HG03565 (cell line): Measurements from ENCODE around the gene FARP1.
"Not testable (repeated sequence)": the region's sequence is repeated elsewhere in the genome, so short reads cannot be mapped to it uniquely, and the experiment has no call there.

Experiments used
- ATAC-seq: cut with Tn5 transposase; IDR thresholded peaks from one replicate; pipeline ENCODE4 v1.9.1; 2021; ENCODE audit warnings: mild to moderate bottlenecking, moderate library complexity; ENCODE audit not compliant: unreplicated experiment

FARP1 gene

DNA sequence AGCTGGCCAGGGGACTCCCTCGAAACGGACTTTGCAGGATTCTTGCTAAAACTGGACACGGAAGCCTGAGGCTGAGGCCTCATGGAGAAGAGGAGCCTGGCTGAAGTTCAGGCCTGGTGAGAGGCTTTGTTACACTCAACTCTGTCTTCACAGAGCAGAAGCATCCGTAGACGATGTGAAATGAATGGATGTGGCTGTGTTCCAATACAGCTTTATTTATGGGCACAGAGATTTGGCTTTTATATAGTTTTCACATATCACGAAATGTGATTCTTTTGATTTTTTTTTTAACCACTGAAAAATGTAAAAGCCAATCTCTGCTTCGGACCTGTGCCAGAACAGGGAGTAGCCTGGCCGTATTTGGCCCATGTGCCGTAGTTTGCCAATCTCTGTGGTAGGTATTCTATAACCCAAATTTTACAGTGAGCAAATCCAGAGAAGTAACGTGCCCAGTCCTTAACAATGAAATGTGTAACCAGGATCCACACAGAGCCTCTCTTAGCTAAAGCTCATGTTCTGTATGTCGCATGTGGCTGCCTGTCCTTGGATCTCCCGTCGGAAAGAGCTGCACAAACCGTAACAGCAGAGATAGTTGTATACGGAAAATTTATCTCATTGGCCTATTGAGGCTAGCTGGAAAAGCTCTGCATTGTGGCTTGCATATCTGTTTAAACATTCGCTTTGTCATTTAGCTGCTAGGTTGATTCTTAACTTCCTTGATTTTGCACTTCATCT, 205.7 kb downstream of the FARP1 start:
- ATAC-seq, result no peak

DNA sequence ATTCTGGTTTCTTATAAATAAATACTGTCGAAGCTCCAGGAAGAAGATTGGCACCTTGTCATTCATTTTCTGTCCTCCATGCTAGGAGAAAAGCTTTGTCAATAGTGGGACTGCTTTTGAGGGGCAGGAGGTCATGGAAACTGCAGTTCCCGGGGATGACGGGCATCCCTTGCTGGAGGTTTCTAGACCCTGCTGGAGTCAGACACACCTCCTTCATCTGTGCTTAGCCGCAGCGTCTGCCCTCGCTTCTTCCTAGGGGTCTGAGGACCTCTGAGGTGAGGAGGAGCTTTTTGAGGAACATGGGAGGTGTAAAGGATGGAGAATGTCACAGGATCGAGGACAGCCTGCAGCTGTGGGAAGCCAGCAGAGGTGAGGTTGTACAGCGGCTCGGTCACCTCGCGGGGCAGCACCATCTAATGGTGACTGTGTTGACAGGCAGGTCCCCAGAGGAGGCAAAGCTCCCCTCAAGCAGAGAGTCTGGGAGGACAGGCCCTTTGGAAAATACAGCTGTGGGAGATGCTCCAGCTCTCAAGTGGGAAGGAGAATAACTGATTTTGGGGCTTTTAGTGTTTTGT, 206.9 kb downstream of the FARP1 start:
- ATAC-seq, result no peak

DNA sequence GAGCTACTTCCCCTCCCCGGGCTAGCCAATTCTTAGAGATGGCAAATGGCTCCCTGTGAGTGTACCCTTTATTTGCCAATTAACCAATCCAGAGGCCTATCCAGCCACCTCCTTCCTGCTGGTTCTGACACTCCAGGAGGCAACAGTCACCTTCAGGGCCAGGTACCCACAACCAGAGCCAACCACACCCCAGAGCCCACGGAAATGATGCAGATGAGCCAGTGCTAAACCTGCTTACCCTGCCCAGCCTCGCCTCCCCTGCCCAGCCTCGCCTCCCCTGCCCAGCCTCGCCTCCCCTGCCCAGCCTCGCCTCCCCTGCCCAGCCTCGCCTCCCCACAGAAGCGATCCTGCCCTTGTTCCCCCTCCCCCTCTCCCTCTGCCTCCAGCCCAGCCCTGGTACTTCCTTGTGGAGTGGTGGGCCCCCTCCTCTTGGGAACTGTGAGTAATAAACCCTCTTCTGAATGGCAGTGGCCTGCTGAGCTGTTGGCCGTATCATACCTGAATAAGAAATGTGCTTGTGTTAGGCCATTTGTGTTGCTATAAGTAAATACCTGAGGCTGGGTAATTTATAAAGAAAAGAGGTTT, 207.9 kb downstream of the FARP1 start:
- no peak for ATAC-seq

DNA sequence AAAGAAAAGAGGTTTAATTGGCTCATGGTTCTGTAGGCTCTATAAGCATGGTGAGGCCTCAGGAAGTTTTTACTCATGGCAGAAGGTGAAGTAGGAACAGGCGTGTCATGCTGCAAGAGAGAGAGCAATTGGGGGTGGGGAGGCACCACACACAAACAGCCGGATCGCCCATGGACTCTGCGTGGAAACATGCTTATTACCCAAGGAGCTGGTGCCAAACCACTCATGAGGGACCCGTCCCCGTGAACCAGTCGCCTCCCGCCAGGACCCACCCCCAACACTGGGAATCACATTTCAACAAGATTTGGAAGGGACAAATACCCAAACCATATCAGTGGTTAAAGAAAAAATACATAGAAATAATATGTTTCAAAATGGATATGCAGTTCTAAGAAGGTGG, 208.7 kb downstream of the FARP1 start:
- no peak for ATAC-seq

GRCh38 chr13:98352226-98352625, 209.3 kb downstream of the FARP1 start:
- ATAC-seq, result no peak

GRCh38 chr13:98353750-98354149, 210.9 kb downstream of the FARP1 start:
- ATAC-seq, result no peak

- ATAC-seq, result no peak
These were observed 216.0 kb downstream of the FARP1 start for GRCh38 chr13:98358937-98359336.

DNA sequence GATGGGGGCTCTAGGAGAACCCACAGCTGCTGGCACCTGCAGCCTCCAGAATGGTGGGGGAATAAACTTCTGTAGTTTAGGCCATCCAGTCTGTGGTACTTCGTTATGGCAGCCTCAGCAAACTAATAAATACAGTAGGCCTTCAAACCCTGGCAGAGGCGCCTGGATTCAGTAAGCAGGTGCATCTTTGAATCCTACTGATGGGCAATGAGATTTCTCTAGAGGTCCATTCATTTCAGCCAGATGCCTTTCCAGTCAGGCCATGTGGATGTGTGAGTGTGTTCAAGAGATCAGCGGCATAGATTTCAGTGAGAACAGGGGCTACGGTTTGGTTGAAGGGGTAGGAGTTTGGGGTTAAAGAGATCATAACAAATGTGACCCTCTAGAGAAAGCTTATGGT, 217.7 kb downstream of the FARP1 start:
- no peak for ATAC-seq

DNA sequence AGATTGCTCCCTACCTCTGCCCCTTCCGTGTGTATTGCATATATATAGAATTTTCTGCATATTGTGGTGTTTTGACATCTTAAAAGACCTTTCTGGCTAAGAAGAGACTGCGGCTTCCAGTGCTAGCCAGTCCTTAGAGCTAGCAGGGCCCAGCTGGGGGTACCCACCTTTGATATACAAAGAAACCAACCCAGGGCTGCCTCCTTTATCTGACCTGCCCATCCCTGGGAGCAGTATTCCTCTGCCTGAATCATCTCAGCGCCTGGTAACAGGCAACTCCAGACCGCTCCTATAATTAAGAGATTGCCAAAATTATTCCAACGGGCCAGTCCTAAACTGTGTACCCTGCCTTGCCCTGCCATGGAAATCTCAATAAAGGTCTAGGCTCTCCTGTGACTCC, 220.4 kb downstream of the FARP1 start:
- no peak for ATAC-seq

GRCh38 chr13:98364179-98364578, 221.3 kb downstream of the FARP1 start:
- no peak for ATAC-seq

- no peak for ATAC-seq
These were observed 221.8 kb downstream of the FARP1 start for GRCh38 chr13:98364647-98365046.

DNA sequence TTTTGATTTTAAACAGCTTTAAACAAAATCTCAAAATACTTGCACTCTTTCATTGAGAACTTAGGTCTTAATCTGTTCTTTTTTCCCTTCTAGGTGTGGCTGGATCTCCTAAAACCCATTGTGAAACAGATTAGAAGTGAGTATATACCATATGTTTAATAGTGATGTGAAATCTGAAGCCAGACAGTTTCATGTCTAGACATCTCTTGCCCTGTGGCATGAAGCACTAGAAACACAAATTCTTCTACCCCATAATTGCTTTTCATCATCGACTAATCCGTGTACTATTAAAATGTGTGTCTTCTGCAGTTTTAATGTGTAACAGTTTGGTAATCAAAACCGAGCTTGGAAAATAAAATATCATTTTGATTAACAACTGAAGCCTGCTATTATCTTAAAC, 222.4 kb downstream of the FARP1 start:
- no peak for ATAC-seq

- no peak for ATAC-seq
These were observed 223.1 kb downstream of the FARP1 start for GRCh38 chr13:98366010-98366409.

GRCh38 chr13:98366443-98366842, 223.5 kb downstream of the FARP1 start:
- no peak for ATAC-seq

DNA sequence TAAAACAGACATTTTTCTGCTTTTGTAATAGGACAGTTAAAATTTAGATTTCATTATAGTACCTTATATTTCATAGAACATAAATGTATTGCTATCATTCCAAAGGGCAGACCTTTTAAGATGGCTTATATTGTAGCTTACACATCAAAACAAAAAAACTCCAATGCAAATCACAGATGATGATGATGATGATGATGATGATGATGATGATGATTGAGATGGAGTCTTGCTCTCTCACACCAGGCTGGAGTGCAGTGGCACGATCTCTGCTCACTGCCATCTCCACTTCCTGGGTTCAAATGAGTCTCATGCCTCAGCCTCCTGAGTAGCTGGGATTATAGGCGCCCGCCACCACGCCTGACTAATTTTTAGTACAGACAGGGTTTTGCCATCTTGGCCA, 224.1 kb downstream of the FARP1 start:
- no peak for ATAC-seq

- no peak for ATAC-seq
These were observed 225.1 kb downstream of the FARP1 start for GRCh38 chr13:98368019-98368418.

DNA sequence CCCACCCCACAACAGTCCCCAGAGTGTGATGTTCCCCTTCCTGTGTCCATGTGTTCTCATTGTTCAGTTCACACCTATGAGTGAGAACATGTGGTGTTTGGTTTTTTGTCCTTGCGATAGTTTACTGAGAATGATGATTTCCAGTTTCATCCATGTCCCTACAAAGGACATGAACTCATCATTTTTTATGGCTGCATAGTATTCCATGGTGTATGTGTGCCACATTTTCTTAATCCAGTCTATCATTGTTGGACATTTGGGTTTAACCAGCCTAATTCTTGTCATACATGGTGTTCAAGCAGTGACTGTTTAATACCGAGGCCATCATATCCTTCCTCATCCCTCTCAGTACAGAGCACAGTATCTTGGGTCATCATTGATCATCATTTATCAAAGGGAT, 226.6 kb downstream of the FARP1 start:
- not testable (repeated sequence) for ATAC-seq

GRCh38 chr13:98370261-98370660, 227.4 kb downstream of the FARP1 start:
- no peak for ATAC-seq

GRCh38 chr13:98370806-98371515, 228.1 kb downstream of the FARP1 start:
- ATAC-seq, result no peak

- ATAC-seq, result no peak
These were observed 228.7 kb downstream of the FARP1 start for GRCh38 chr13:98371516-98372023.

DNA sequence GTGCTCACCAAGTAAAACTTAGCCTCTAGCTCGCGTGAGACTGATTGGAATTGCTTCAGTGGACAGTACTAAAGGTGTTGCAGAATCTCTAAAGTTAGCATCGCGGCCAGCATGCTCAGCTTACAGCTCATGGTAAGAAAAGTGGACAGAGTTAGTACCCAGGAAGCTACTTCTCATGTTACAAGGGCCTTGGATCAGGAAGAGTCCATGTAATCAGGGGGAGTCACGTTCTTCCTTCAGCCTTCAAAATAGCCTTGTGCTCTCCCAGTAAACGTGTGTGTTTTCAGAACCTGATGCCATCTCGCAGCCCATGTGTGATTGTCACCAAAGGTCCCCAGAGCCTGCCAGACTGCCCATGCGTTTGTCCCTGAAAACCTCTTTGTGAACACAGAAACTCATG, 230.0 kb downstream of the FARP1 start:
- no peak for ATAC-seq

DNA sequence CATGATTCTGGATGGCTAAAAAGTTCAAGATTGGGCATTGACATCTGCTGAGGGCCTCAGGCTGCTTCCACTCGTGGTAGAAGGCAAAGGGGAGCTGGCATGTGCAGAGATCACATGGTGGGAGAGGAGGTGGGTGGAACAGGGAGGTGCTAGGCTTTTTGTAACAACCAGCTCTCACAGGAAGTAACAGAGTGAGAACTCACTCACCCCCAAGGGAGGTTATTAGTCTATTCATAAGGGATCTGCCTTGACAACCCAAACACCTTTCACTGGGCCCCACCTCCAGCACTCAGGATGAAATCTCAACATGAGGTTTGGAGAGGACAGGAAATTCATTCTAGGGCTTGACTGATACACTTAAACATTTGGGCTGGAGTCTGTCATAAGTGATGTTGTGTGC, 231.9 kb downstream of the FARP1 start:
- no peak for ATAC-seq
